Trophoblast cell (in vitro differentiated cells and primary cell): Measurements from ENCODE around the gene CCDC169.
"Not testable (repeated sequence)": the region's sequence is repeated elsewhere in the genome, so short reads cannot be mapped to it uniquely, and the experiment has no call there.

Experiments
- DNase-seq, 2 donors: peaks; one replicate each; pipeline ENCODE4 v3.0.0-alpha.2; 2016
- H2AFZ ChIP-seq: 2 replicates; pipeline ENCODE4 v1.6.1; 2013; ENCODE audit warnings: low read length, moderate library complexity, mild to moderate bottlenecking; ENCODE audit not compliant: insufficient read depth, poor library complexity
- H2AK5ac ChIP-seq: 2 replicates; pipeline ENCODE4 v1.6.1; 2013; ENCODE audit warnings: mild to moderate bottlenecking, low read length
- H2BK120ac ChIP-seq: 2 replicates; pipeline ENCODE4 v1.6.1; 2013; ENCODE audit warnings: low read length, mild to moderate bottlenecking, moderate library complexity; ENCODE audit not compliant: insufficient read depth, poor library complexity
- H2BK12ac ChIP-seq: 2 replicates; pipeline ENCODE4 v1.6.1; 2013; ENCODE audit warnings: mild to moderate bottlenecking, low read length, moderate library complexity
- H2BK5ac ChIP-seq: 2 replicates; pipeline ENCODE4 v1.6.1; 2013; ENCODE audit warnings: low read length, low read depth, moderate library complexity, mild to moderate bottlenecking; ENCODE audit not compliant: poor library complexity
- H3K14ac ChIP-seq: 2 replicates; pipeline ENCODE4 v1.6.1; 2013; ENCODE audit warnings: mild to moderate bottlenecking, low read length
- H3K18ac ChIP-seq: 2 replicates; pipeline ENCODE4 v1.6.1; 2013; ENCODE audit warnings: mild to moderate bottlenecking, low read length
- H3K23ac ChIP-seq: 2 replicates; pipeline ENCODE4 v1.6.1; 2013; ENCODE audit warnings: low read length
- H3K27ac ChIP-seq: 2 replicates; pipeline ENCODE4 v1.5.1; 2013; ENCODE audit warnings: low read depth, mild to moderate bottlenecking, inconsistent platforms, low read length, moderate library complexity
- H3K27me3 ChIP-seq: 2 replicates; pipeline ENCODE4 v1.6.1; 2013; ENCODE audit warnings: inconsistent platforms, mild to moderate bottlenecking, low read length, moderate library complexity; ENCODE audit not compliant: insufficient read depth
- H3K36me3 ChIP-seq, 2 experiments: 1 replicate in 1 of 2; 2 replicates in 1 of 2; pipeline ENCODE4 v1.6.1; 2013; ENCODE audit warnings: low read length in 2 of 2, mild to moderate bottlenecking in 2 of 2, moderate library complexity in 1 of 2; ENCODE audit not compliant: insufficient read depth in 2 of 2, control insufficient read depth in 1 of 2
- H3K4ac ChIP-seq: 2 replicates; pipeline ENCODE4 v1.6.1; 2013; ENCODE audit warnings: low read depth, mild to moderate bottlenecking, low read length, moderate library complexity
- H3K4me1 ChIP-seq, 2 experiments: 1 replicate in 1 of 2; 2 replicates in 1 of 2; pipeline ENCODE4 v1.6.1; 2013; ENCODE audit warnings: low read length in 2 of 2, mild to moderate bottlenecking in 2 of 2, moderate library complexity in 1 of 2; ENCODE audit not compliant: insufficient read depth in 2 of 2, control insufficient read depth in 1 of 2
- H3K4me2 ChIP-seq: 2 replicates; pipeline ENCODE4 v1.6.1; 2013; ENCODE audit warnings: inconsistent platforms, mild to moderate bottlenecking, low read length, moderate library complexity
- H3K4me3 ChIP-seq: 2 replicates; pipeline ENCODE4 v1.5.1; 2013; ENCODE audit warnings: mild to moderate bottlenecking, low read depth, low read length, inconsistent platforms
- H3K79me1 ChIP-seq: one replicate; pipeline ENCODE4 v1.6.1; 2013; ENCODE audit warnings: low read length
- H3K79me2 ChIP-seq: 2 replicates; pipeline ENCODE4 v1.6.1; 2013; ENCODE audit warnings: low read length, mild to moderate bottlenecking; ENCODE audit not compliant: control insufficient read depth, insufficient read depth, poor library complexity
- H3K9ac ChIP-seq: 2 replicates; pipeline ENCODE4 v1.6.1; 2013; ENCODE audit warnings: mild to moderate bottlenecking, low read length
- H3K9me3 ChIP-seq: 2 replicates; pipeline ENCODE4 v1.6.1; 2013; ENCODE audit warnings: low read depth, mild to moderate bottlenecking, control low read depth, inconsistent platforms, low read length; ENCODE audit not compliant: insufficient read depth
- H4K12ac ChIP-seq: 2 replicates; pipeline ENCODE4 v1.6.1; 2013; ENCODE audit warnings: low read depth, mild to moderate bottlenecking, low read length, moderate library complexity
- H4K8ac ChIP-seq: 2 replicates; pipeline ENCODE4 v1.6.1; 2013; ENCODE audit warnings: low read depth, mild to moderate bottlenecking, low read length, moderate library complexity
- H4K91ac ChIP-seq: one replicate; pipeline ENCODE4 v1.6.1; 2013; ENCODE audit warnings: low read depth, mild to moderate bottlenecking, low read length, moderate library complexity
- WGBS: extraction: QIAGEN DNeasy Blood & Tissue Kit; methylation state at CpG from one replicate; pipeline ENCODE4 v1.1.7; 2013; ENCODE audit warnings: missing lambda C conversion rate; ENCODE audit not compliant: insufficient read length, insufficient coverage; ENCODE audit errors: extremely low coverage; 5-methylcytosine and 5-hydroxymethylcytosine counted together

The CCDC169 gene

DNA sequence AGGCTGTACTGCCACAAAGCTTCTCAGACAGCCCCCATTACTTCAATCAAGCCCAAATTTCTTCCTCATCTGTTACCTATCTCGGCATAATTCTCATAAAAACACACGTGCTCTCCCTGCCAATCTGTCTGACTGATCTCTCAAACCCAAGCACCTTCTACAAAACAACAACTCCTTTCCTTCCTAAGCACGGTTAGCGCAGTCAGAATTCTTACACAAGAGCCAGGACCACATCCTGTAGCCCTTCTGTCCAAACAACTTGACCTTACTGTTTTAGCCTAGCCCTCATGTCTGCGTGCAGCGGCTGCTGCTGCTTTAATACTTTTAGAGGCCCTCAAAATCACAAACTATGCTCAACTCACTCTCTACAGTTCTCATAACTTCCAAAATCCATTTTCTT lies 22.2 kb upstream of the CCDC169 start:
- not testable (repeated sequence) for H4K12ac ChIP-seq, H4K91ac ChIP-seq, H3K18ac ChIP-seq, H2BK5ac ChIP-seq, H2BK12ac ChIP-seq, H4K8ac ChIP-seq, DNase-seq, H3K79me1 ChIP-seq, H3K4ac ChIP-seq, H3K27ac ChIP-seq, H3K14ac ChIP-seq, H3K36me3 ChIP-seq, H3K4me2 ChIP-seq, H3K23ac ChIP-seq, H2BK120ac ChIP-seq, H3K4me3 ChIP-seq, H3K9me3 ChIP-seq, H3K79me2 ChIP-seq, H3K27me3 ChIP-seq, H3K4me1 ChIP-seq, H3K9ac ChIP-seq, H2AK5ac ChIP-seq, H2AFZ ChIP-seq
- no CpG with 5 or more reads among the region's 6 CpGs for WGBS

DNA sequence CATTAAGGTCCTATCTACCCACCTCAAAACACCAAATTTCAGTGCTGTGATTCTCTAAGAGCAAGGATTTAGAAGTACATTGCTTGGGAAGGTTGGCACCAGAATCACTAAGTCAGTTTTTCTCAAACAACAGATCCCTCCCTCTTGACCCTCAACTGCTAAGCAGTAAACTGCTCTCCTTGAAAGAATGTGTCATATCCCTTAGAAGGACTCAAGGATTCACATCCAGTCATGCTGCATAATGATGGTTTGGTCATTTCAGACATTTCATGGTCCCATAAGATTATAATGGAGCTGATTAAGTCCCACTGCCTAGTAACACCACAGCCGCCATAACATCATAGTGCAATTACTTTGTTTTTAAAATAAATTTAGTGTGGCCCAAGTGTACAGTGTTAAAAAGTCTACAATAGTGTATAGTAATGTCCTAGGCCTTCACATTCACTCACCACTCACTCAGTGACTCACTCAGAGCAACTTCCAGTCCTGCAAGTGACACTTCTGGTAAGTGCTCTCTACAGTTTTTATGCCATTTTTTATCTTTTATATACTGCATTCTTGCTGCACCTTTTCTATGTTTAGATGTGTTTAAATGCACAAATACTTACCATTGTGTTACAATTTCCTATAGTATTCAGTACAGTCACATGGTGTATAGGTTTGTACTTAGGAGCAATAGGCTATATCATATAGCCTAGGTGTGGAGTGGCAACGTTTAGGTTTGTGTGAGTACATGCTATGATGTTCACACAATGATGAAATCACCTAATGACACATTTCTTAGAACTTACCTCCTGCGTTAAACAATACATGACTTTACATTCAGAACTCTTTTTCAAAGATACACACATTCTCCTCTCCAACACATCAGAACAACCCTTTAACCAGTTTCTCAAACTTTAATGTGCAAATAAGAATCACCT lies 15.7 kb upstream of the CCDC169 start:
- WGBS, result no CpG with 5 or more reads among the region's 3 CpGs
- Histone ChIP-seq H3K4me3 (no peak overlapping the region), H2AFZ (no peak overlapping the region), H3K36me3 (peaks cover 5 to 24% of the 10 kb centered on the region in 2 experiments), H3K4me1 (no peaks in the 10 kb centered on the region), H3K9ac (no peak overlapping the region), H3K27me3 (no peaks in the 10 kb centered on the region), H3K27ac (no peak overlapping the region), H4K12ac (no peak overlapping the region), H2BK120ac (no peak overlapping the region), H4K8ac (no peak overlapping the region), H3K23ac (no peak overlapping the region), H3K4ac (no peak overlapping the region), H2AK5ac (no peak overlapping the region), H2BK5ac (no peak overlapping the region), H2BK12ac (no peak overlapping the region), H3K14ac (no peak overlapping the region), H3K79me2 (no peaks in the 10 kb centered on the region), H3K9me3 (no peaks in the 10 kb centered on the region), H3K18ac (no peak overlapping the region), H3K79me1 (no peaks in the 10 kb centered on the region), H4K91ac (no peak overlapping the region), H3K4me2 (no peak overlapping the region)
- no peak for DNase-seq

DNA sequence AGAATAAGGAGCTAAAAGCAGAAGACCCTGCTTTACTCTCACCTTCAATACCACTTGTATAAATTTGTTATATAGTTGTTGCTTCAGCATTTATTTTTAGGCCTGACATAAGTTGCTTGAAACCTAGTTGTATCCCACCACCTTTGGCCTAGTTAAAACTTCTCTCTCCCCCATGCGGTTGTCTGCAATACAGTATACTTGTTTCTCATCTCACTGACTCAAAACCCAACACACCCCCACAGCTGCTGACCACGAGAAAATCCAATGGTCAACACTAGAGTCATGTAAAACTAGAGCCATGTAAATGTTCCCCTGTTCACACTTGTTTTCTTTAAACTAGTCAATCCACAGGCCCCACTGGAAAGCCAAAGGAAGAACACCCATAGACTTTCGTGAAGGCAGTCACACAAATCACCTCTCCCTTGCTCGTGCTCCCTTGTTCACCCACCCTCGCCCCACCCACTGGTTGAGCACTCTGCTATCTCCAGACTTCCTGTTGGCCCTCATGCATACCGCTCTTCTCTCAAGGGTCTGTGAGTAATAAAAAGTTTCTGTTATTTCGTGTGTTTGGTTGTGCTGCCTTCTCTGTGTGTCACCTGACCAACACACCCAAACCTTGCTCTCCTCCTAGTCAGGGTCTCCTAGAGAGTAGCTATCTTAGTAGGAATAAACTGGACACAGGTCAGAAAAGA lies 12.9 kb upstream of the CCDC169 start:
- H2AFZ ChIP-seq, result no peak overlapping the region
- H4K91ac ChIP-seq, result no peak overlapping the region
- no peak overlapping the region for H3K9ac ChIP-seq
- H3K79me1 ChIP-seq, result no peaks in the 10 kb centered on the region
- H3K4me1 ChIP-seq, result peaks cover 3 to 4% of the 10 kb centered on the region in 2 experiments
- H4K12ac ChIP-seq, result no peak overlapping the region
- no peak overlapping the region for H2AK5ac ChIP-seq
- DNase-seq, result no peak
- H3K23ac ChIP-seq, result no peak overlapping the region
- H2BK5ac ChIP-seq, result no peak overlapping the region
- no CpG with 5 or more reads among the region's 7 CpGs for WGBS
- no peak overlapping the region for H3K4me3 ChIP-seq
- H3K4ac ChIP-seq, result no peak overlapping the region
- no peak overlapping the region for H3K14ac ChIP-seq
- no peaks in the 10 kb centered on the region for H3K79me2 ChIP-seq
- no peaks in the 10 kb centered on the region for H3K27me3 ChIP-seq
- H3K9me3 ChIP-seq, result no peaks in the 10 kb centered on the region
- no peak overlapping the region for H4K8ac ChIP-seq
- H2BK12ac ChIP-seq, result no peak overlapping the region
- H2BK120ac ChIP-seq, result no peak overlapping the region
- H3K27ac ChIP-seq, result no peak overlapping the region
- peak overlapping the region; percentile 30 for H3K18ac ChIP-seq
- peaks cover 5 to 24% of the 10 kb centered on the region in 2 experiments for H3K36me3 ChIP-seq
- no peak overlapping the region for H3K4me2 ChIP-seq

DNA sequence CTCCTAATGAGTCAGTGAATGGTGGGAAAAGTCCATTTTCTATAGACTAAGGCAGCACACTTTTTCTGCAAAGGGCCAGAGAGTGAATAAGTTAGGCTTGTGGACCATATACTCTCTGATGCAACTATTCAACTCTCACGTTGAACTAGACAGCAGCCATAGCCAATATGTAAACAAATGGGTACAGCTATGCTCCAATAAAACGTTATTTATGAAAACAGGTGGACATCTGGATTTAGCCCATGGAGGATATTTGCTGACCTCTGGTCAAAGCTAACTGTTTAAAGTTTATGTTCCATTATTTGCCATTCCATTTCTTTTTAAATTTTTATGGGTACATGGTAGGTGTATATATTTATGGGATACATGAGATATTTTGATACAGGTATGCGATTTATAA lies 4.7 kb upstream of the CCDC169 start:
- Histone ChIP-seq H2AK5ac (no peak overlapping the region), H3K36me3 (peaks cover 0 to 6% of the 10 kb centered on the region in 2 experiments), H3K4ac (no peak overlapping the region), H3K9ac (no peak overlapping the region), H3K79me2 (peaks cover 3% of the 10 kb centered on the region), H2BK120ac (no peak overlapping the region), H3K79me1 (peaks cover 12% of the 10 kb centered on the region), H4K91ac (no peak overlapping the region), H3K14ac (no peak overlapping the region), H3K9me3 (no peaks in the 10 kb centered on the region), H2BK5ac (no peak overlapping the region), H4K8ac (no peak overlapping the region), H3K4me3 (no peak overlapping the region), H2BK12ac (no peak overlapping the region), H3K4me2 (no peak overlapping the region), H3K4me1 (peaks cover 9 to 16% of the 10 kb centered on the region in 2 experiments), H3K27me3 (no peaks in the 10 kb centered on the region), H4K12ac (no peak overlapping the region), H3K27ac (no peak overlapping the region), H3K23ac (no peak overlapping the region), H3K18ac (no peak overlapping the region), H2AFZ (no peak overlapping the region)
- no CpG with 5 or more reads among the region's 3 CpGs for WGBS
- DNase-seq, result peak in 1 of 2 donors; percentile 11
